GM23338 (cell line): Measurements from ENCODE around the gene ALCAM. TPM values are rescaled to one million over a fixed set of nuclear protein-coding genes. Genes with fewer than 3 reads are reported as not detected.

ENCODE experiments used
- ATAC-seq: fragments of 200-7000 bp; cut with Tn5 transposase; 3 replicates; pipeline ENCODE4 v1.9.1; 2020
- DNase-seq: peaks from one replicate; pipeline ENCODE4 v3.0.0-alpha.2; 2015; ENCODE audit warnings: low spot score
- H2AFZ ChIP-seq: fragments of 200-600 bp; sonication (generic); 2 replicates; pipeline ENCODE4 v1.8.0; 2016; ENCODE audit warnings: antibody characterized with exemption, mild to moderate bottlenecking, moderate library complexity
- H3F3A ChIP-seq: fragments of 200-600 bp; sonication (generic); replicated peaks from 2 replicates; pipeline ENCODE4 v1.8.0; 2017; ENCODE audit warnings: antibody characterized with exemption, mixed run types, low read depth
- H3K27ac ChIP-seq: fragments of 200-600 bp; sonication (generic); 2 replicates; pipeline ENCODE4 v1.6.1; 2016; ENCODE audit warnings: low read depth
- H3K27me3 ChIP-seq: fragments of 200-600 bp; sonication (generic); 2 replicates; pipeline ENCODE4 v1.8.0; 2016; ENCODE audit warnings: mild to moderate bottlenecking, mixed run types, moderate library complexity; ENCODE audit not compliant: insufficient read depth
- H3K36me3 ChIP-seq: fragments of 200-600 bp; sonication (generic); 2 replicates; pipeline ENCODE4 v1.8.0; 2016; ENCODE audit warnings: mild to moderate bottlenecking; ENCODE audit not compliant: insufficient read depth
- H3K4me1 ChIP-seq: fragments of 200-600 bp; sonication (generic); 2 replicates; pipeline ENCODE4 v1.8.0; 2016; ENCODE audit warnings: mild to moderate bottlenecking, moderate library complexity; ENCODE audit not compliant: insufficient read depth
- H3K4me2 ChIP-seq: fragments of 200-600 bp; sonication (generic); 2 replicates; pipeline ENCODE4 v1.7.1; 2017; ENCODE audit warnings: mixed run types
- H3K4me3 ChIP-seq: fragments of 200-600 bp; sonication (generic); 2 replicates; pipeline ENCODE4 v1.6.1; 2016; ENCODE audit warnings: mixed run types
- H3K79me2 ChIP-seq: fragments of 200-600 bp; sonication (generic); replicated peaks from 2 replicates; pipeline ENCODE4 v1.8.0; 2017; ENCODE audit warnings: mild to moderate bottlenecking; ENCODE audit not compliant: insufficient read depth
- H3K9me2 ChIP-seq: fragments of 200-600 bp; sonication (generic); 2 replicates; pipeline ENCODE4 v1.8.0; 2017; ENCODE audit not compliant: insufficient read depth
- H4K20me1 ChIP-seq: fragments of 200-600 bp; sonication (generic); replicated peaks from 2 replicates; pipeline ENCODE4 v1.8.0; 2017; ENCODE audit warnings: mild to moderate bottlenecking; ENCODE audit not compliant: insufficient read depth
- H3K27ac Mint-ChIP-seq: 2 replicates; pipeline ENCODE4 v1.8.0; 2020; ENCODE audit warnings: inconsistent platforms, mild to moderate bottlenecking, moderate library complexity, mixed read lengths
- H3K27me3 Mint-ChIP-seq: 3 replicates; pipeline ENCODE4 v1.8.0; 2022; ENCODE audit warnings: low read depth, mild to moderate bottlenecking, moderate library complexity, mixed read lengths, inconsistent platforms; ENCODE audit not compliant: insufficient read depth, poor library complexity
- H3K36me3 Mint-ChIP-seq: 3 replicates; pipeline ENCODE4 v1.8.0; 2021; ENCODE audit warnings: low read depth, mild to moderate bottlenecking, inconsistent platforms, moderate library complexity, mixed read lengths
- H3K4me1 Mint-ChIP-seq: 3 replicates; pipeline ENCODE4 v1.8.0; 2020; ENCODE audit warnings: mild to moderate bottlenecking, inconsistent platforms, mixed read lengths
- H3K4me3 Mint-ChIP-seq: 3 replicates; pipeline ENCODE4 v1.8.0; 2021; ENCODE audit warnings: moderate library complexity, mild to moderate bottlenecking, inconsistent platforms, mixed read lengths
- H3K9me3 Mint-ChIP-seq: 3 replicates; pipeline ENCODE4 v1.8.0; 2020; ENCODE audit warnings: moderate library complexity, mild to moderate bottlenecking, inconsistent platforms, mixed read lengths
- CREB1 ChIP-seq: fragments of 250-450 bp; sonication (Bioruptor Pico); IDR thresholded peaks from 2 replicates; pipeline ENCODE4 v1.5.0; 2020; ENCODE audit warnings: low read depth, mild to moderate bottlenecking, moderate library complexity
- EZH2 ChIP-seq: fragments of 200-600 bp; sonication (generic); IDR thresholded peaks from one replicate; pipeline ENCODE4 v1.8.0; 2017; ENCODE audit warnings: antibody characterized with exemption, mild to moderate bottlenecking, low read depth; ENCODE audit not compliant: unreplicated experiment
- EZH2phosphoT487 ChIP-seq: fragments of 200-600 bp; sonication (generic); IDR thresholded peaks from one replicate; pipeline ENCODE4 v1.8.1; 2018; ENCODE audit warnings: antibody characterized with exemption; ENCODE audit not compliant: unreplicated experiment
- JUNB ChIP-seq: IDR thresholded peaks from one replicate; pipeline ENCODE4 v1.6.1; 2016; ENCODE audit warnings: antibody characterized with exemption; ENCODE audit not compliant: unreplicated experiment
- NANOG ChIP-seq: IDR thresholded peaks from 2 replicates; pipeline ENCODE4 v1.6.1; 2016; ENCODE audit warnings: antibody characterized with exemption, borderline replicate concordance
- POLR2AphosphoS5 ChIP-seq: IDR thresholded peaks from 2 replicates; pipeline ENCODE4 v1.6.1; 2016; ENCODE audit warnings: antibody characterized with exemption, low read depth
- ZNF114 ChIP-seq: fragments of 250-450 bp; sonication (Bioruptor Pico); IDR thresholded peaks from 2 replicates; pipeline ENCODE4 v1.5.0; 2020; ENCODE audit warnings: mild to moderate bottlenecking, moderate library complexity
- ZNF331 ChIP-seq: fragments of 250-450 bp; sonication (Bioruptor Pico); IDR thresholded peaks from 2 replicates; pipeline ENCODE4 v1.5.0; 2020; ENCODE audit warnings: low read depth, mild to moderate bottlenecking, moderate library complexity
- polyA plus RNA-seq: library from polyadenylated mRNA; unstranded; fragments of >200 nt; fragmentation: Nextera tagmentation; extraction: Ambion mirVana; gene quantifications from 2 replicates; pipeline ENCODE4 v1.2.1, GENCODE V29; 2016
- total RNA-seq: library from RNA; depleted of rRNA; stranded (reverse); fragments of >200 nt; shearing (Covaris generic); gene quantifications from 2 replicates; pipeline ENCODE4 v1.2.3, GENCODE V29; 2014
- TF ChIP-seq, protein P1 (sequence below): fragments of 250-450 bp; sonication (Bioruptor Pico); IDR thresholded peaks from 2 replicates; pipeline ENCODE4 v1.5.0; 2020; ENCODE audit warnings: mild to moderate bottlenecking, moderate library complexity
- TF ChIP-seq, protein P2 (sequence below): IDR thresholded peaks from 2 replicates; pipeline ENCODE4 v1.6.1; 2016; ENCODE audit warnings: antibody characterized with exemption
- TF ChIP-seq, protein P3 (sequence below): IDR thresholded peaks from one replicate; pipeline ENCODE4 v1.6.1; 2018; ENCODE audit warnings: antibody characterized with exemption; ENCODE audit not compliant: unreplicated experiment
- TF ChIP-seq, protein P4 (sequence below), 2 experiments: fragments of 200-600 bp in 1 of 2; sonication (generic) in 1 of 2; conservative IDR thresholded peaks; 2 replicates each; pipeline versions ENCODE4 v1.5.1 to v1.6.1; 2016 to 2017; ENCODE audit warnings: antibody characterized with exemption in 2 of 2, low read depth in 2 of 2, mild to moderate bottlenecking in 2 of 2, moderate library complexity in 1 of 2

The ALCAM gene
- total and polyA plus RNA-seq, 2 experiments from 2014 or later: 11.3 to 36.0 TPM

DNA sequence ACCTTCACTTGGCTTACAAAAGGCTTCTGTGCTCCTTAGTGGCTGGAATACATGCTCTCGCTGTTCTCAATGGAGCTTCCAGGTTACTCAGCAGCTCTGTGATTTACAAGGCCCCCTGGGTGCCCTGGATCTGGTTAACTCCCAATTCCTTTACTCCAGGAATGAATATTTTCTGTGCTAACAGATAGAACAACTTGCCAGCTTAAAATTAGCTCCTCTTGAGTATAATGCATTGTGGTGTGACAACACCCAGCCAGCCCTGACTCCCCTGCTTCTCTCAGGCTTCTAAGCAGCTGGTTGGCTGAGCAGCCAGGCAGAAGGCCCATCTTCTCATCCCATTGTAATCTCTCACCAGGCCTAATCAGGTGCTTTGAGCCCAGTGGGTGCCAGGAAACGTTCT, 246.4 kb downstream of the ALCAM start (continued):
- TF ChIP-seq, protein P1, sequence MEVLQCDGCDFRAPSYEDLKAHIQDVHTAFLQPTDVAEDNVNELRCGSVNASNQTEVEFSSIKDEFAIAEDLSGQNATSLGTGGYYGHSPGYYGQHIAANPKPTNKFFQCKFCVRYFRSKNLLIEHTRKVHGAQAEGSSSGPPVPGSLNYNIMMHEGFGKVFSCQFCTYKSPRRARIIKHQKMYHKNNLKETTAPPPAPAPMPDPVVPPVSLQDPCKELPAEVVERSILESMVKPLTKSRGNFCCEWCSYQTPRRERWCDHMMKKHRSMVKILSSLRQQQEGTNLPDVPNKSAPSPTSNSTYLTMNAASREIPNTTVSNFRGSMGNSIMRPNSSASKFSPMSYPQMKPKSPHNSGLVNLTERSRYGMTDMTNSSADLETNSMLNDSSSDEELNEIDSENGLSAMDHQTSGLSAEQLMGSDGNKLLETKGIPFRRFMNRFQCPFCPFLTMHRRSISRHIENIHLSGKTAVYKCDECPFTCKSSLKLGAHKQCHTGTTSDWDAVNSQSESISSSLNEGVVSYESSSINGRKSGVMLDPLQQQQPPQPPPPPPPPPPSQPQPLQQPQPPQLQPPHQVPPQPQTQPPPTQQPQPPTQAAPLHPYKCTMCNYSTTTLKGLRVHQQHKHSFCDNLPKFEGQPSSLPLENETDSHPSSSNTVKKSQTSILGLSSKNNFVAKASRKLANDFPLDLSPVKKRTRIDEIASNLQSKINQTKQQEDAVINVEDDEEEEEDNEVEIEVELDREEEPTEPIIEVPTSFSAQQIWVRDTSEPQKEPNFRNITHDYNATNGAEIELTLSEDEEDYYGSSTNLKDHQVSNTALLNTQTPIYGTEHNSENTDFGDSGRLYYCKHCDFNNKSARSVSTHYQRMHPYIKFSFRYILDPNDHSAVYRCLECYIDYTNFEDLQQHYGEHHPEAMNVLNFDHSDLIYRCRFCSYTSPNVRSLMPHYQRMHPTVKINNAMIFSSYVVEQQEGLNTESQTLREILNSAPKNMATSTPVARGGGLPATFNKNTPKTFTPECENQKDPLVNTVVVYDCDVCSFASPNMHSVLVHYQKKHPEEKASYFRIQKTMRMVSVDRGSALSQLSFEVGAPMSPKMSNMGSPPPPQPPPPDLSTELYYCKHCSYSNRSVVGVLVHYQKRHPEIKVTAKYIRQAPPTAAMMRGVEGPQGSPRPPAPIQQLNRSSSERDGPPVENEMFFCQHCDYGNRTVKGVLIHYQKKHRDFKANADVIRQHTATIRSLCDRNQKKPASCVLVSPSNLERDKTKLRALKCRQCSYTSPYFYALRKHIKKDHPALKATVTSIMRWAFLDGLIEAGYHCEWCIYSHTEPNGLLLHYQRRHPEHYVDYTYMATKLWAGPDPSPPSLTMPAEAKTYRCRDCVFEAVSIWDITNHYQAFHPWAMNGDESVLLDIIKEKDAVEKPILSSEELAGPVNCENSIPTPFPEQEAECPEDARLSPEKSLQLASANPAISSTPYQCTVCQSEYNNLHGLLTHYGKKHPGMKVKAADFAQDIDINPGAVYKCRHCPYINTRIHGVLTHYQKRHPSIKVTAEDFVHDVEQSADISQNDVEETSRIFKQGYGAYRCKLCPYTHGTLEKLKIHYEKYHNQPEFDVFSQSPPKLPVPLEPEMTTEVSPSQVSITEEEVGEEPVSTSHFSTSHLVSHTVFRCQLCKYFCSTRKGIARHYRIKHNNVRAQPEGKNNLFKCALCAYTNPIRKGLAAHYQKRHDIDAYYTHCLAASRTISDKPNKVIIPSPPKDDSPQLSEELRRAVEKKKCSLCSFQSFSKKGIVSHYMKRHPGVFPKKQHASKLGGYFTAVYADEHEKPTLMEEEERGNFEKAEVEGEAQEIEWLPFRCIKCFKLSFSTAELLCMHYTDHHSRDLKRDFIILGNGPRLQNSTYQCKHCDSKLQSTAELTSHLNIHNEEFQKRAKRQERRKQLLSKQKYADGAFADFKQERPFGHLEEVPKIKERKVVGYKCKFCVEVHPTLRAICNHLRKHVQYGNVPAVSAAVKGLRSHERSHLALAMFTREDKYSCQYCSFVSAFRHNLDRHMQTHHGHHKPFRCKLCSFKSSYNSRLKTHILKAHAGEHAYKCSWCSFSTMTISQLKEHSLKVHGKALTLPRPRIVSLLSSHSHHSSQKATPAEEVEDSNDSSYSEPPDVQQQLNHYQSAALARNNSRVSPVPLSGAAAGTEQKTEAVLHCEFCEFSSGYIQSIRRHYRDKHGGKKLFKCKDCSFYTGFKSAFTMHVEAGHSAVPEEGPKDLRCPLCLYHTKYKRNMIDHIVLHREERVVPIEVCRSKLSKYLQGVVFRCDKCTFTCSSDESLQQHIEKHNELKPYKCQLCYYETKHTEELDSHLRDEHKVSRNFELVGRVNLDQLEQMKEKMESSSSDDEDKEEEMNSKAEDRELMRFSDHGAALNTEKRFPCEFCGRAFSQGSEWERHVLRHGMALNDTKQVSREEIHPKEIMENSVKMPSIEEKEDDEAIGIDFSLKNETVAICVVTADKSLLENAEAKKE (CRISPR knock-in tag): no peak
- TF ChIP-seq CREB1 (no peak), EZH2 (no peak), NANOG (no peak)
- TF ChIP-seq, protein P2, sequence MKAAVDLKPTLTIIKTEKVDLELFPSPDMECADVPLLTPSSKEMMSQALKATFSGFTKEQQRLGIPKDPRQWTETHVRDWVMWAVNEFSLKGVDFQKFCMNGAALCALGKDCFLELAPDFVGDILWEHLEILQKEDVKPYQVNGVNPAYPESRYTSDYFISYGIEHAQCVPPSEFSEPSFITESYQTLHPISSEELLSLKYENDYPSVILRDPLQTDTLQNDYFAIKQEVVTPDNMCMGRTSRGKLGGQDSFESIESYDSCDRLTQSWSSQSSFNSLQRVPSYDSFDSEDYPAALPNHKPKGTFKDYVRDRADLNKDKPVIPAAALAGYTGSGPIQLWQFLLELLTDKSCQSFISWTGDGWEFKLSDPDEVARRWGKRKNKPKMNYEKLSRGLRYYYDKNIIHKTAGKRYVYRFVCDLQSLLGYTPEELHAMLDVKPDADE: no peak

DNA sequence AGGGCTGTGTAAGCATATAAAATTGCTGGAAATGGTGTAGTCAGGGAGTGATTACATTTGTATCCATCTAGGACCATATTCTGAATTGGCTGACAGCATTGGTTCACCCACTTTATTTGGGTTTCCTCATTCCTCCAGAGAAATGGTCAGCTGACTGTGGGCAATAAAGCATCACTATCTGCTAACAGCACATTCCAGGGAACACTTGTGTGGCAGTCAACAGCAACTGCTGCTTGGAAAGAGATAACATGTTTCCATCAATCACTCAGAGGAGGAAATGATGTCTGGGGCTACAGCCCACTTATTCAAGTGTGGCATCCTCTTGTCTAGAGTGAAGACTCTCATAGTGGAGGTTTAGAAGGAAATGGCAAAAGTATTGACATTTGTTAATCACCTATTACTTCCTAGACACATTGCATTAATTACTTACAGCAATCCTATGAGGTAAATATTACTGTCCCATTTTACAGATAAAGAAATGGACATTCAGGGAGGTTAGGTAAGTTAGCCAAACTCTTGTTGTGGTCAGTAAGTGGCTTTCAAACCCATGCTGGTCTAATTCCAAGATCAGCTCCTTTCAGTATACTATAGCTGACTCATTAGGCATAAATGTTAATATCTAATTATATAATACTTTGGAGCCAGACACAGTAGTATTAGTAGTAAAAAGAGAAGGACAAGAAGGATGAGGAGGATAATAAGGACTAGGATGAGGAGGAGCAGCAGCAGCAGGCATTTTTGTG, 247.8 kb downstream of the ALCAM start:
- Histone ChIP-seq H3K4me2 (no peak overlapping the region), H2AFZ (no peak overlapping the region), H4K20me1 (no peaks in the 10 kb centered on the region), H3F3A (no peaks in the 10 kb centered on the region), H3K4me1 (0 out of 2 replicates have a peak, but pooled peaks cover 8% of the 10 kb centered on the region), H3K79me2 (no peaks in the 10 kb centered on the region), H3K4me3 (no peak overlapping the region), H3K36me3 (no peaks in the 10 kb centered on the region), H3K27me3 (no peaks in the 10 kb centered on the region), H3K27ac (no peak overlapping the region), H3K9me2 (no peaks in the 10 kb centered on the region)
- Mint-ChIP-seq H3K36me3 (no peaks in the 10 kb centered on the region), H3K9me3 (no peaks in the 10 kb centered on the region), H3K27ac (no peak overlapping the region), H3K4me1 (peaks cover 18% of the 10 kb centered on the region), H3K27me3 (peaks cover 2% of the 10 kb centered on the region), H3K4me3 (no peak overlapping the region)
- no peak for ATAC-seq
- DNase-seq: no peak
- TF ChIP-seq JUNB (no peak), EZH2 (no peak), EZH2phosphoT487 (no peak), ZNF114 (CRISPR knock-in tag) (no peak), ZNF331 (CRISPR knock-in tag) (no peak), NANOG (no peak), POLR2AphosphoS5 (no peak)
- TF ChIP-seq, protein P3, sequence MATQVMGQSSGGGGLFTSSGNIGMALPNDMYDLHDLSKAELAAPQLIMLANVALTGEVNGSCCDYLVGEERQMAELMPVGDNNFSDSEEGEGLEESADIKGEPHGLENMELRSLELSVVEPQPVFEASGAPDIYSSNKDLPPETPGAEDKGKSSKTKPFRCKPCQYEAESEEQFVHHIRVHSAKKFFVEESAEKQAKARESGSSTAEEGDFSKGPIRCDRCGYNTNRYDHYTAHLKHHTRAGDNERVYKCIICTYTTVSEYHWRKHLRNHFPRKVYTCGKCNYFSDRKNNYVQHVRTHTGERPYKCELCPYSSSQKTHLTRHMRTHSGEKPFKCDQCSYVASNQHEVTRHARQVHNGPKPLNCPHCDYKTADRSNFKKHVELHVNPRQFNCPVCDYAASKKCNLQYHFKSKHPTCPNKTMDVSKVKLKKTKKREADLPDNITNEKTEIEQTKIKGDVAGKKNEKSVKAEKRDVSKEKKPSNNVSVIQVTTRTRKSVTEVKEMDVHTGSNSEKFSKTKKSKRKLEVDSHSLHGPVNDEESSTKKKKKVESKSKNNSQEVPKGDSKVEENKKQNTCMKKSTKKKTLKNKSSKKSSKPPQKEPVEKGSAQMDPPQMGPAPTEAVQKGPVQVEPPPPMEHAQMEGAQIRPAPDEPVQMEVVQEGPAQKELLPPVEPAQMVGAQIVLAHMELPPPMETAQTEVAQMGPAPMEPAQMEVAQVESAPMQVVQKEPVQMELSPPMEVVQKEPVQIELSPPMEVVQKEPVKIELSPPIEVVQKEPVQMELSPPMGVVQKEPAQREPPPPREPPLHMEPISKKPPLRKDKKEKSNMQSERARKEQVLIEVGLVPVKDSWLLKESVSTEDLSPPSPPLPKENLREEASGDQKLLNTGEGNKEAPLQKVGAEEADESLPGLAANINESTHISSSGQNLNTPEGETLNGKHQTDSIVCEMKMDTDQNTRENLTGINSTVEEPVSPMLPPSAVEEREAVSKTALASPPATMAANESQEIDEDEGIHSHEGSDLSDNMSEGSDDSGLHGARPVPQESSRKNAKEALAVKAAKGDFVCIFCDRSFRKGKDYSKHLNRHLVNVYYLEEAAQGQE: no peak
- TF ChIP-seq, protein P4, sequence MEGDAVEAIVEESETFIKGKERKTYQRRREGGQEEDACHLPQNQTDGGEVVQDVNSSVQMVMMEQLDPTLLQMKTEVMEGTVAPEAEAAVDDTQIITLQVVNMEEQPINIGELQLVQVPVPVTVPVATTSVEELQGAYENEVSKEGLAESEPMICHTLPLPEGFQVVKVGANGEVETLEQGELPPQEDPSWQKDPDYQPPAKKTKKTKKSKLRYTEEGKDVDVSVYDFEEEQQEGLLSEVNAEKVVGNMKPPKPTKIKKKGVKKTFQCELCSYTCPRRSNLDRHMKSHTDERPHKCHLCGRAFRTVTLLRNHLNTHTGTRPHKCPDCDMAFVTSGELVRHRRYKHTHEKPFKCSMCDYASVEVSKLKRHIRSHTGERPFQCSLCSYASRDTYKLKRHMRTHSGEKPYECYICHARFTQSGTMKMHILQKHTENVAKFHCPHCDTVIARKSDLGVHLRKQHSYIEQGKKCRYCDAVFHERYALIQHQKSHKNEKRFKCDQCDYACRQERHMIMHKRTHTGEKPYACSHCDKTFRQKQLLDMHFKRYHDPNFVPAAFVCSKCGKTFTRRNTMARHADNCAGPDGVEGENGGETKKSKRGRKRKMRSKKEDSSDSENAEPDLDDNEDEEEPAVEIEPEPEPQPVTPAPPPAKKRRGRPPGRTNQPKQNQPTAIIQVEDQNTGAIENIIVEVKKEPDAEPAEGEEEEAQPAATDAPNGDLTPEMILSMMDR (conservative IDR thresholded peaks at IDR 0.05; ENCODE audit: low read depth in 2 of 2): no peak
